ENCODE measurements around the gene SULT1C3.
"Not testable (repeated sequence)": the region's sequence is repeated elsewhere in the genome, so short reads cannot be mapped to it uniquely, and the experiment has no call there.

SULT1C3 gene

GRCh38 chr2:108244667-108245414 is 5.1 kb downstream of the SULT1C3 start:
- DNase-seq (ENCODE audit: low read depth) = no peak

GRCh38 chr2:108253106-108253505 is 13.3 kb downstream of the SULT1C3 start:
- DNase-seq (ENCODE audit: low read depth) = no peak

- no peak for DNase-seq (ENCODE audit: low read depth)
Observed at GRCh38 chr2:108257757-108258331, 18.1 kb downstream of the SULT1C3 start.

- no peak for DNase-seq (ENCODE audit: low read depth)
Observed at GRCh38 chr2:108260773-108261172, 21.0 kb downstream of the SULT1C3 start.

- DNase-seq (ENCODE audit: low read depth) = no peak
Observed at GRCh38 chr2:108262036-108262435, 22.3 kb downstream of the SULT1C3 start.

- DNase-seq (ENCODE audit: low read depth) = no peak
Observed at GRCh38 chr2:108263401-108263800, 23.6 kb downstream of the SULT1C3 start.

- no peak for DNase-seq (ENCODE audit: low read depth)
Observed at GRCh38 chr2:108266218-108266617, 26.4 kb downstream of the SULT1C3 start.

GRCh38 chr2:108267101-108267500 is 27.3 kb downstream of the SULT1C3 start:
- DNase-seq (ENCODE audit: low read depth) = no peak

- no peak for DNase-seq (ENCODE audit: low read depth)
Observed at GRCh38 chr2:108268001-108268400, 28.2 kb downstream of the SULT1C3 start.

GRCh38 chr2:108270346-108270745 is 30.6 kb downstream of the SULT1C3 start:
- no peak for DNase-seq (ENCODE audit: low read depth)

- no peak for DNase-seq (ENCODE audit: low read depth)
Observed at GRCh38 chr2:108270768-108271506, 31.2 kb downstream of the SULT1C3 start.

- no peak for DNase-seq (ENCODE audit: low read depth)
Observed at GRCh38 chr2:108271691-108272253, 32.0 kb downstream of the SULT1C3 start.

GRCh38 chr2:108278631-108279030 is 38.9 kb downstream of the SULT1C3 start:
- DNase-seq (ENCODE audit: low read depth) = no peak

GRCh38 chr2:108279468-108279867 is 39.7 kb downstream of the SULT1C3 start:
- DNase-seq (ENCODE audit: low read depth) = no peak

GRCh38 chr2:108280466-108280865 is 40.7 kb downstream of the SULT1C3 start:
- no peak for DNase-seq (ENCODE audit: low read depth)

GRCh38 chr2:108284566-108284965 is 44.8 kb downstream of the SULT1C3 start:
- not testable (repeated sequence) for DNase-seq (ENCODE audit: low read depth)

GRCh38 chr2:108285616-108286015 is 45.8 kb downstream of the SULT1C3 start:
- DNase-seq (ENCODE audit: low read depth) = no peak

GRCh38 chr2:108287169-108287568 is 47.4 kb downstream of the SULT1C3 start:
- DNase-seq (ENCODE audit: low read depth) = no peak

GRCh38 chr2:108288534-108289106 is 48.9 kb downstream of the SULT1C3 start, which contains the start of gene SULT1C2:
TSS of gene SULT1C2 (plus strand) at chr2:108288895. CDS start at chr2:108293668, 4,773 bp downstream.
- DNase-seq (ENCODE audit: low read depth) = no peak

- DNase-seq (ENCODE audit: low read depth) = no peak
Observed at GRCh38 chr2:108293850-108294249, 54.1 kb downstream of the SULT1C3 start.

- DNase-seq (ENCODE audit: low read depth) = no peak
Observed at GRCh38 chr2:108297436-108298141, 57.8 kb downstream of the SULT1C3 start.

- DNase-seq (ENCODE audit: low read depth) = no peak
Observed at GRCh38 chr2:108301558-108301957, 61.8 kb downstream of the SULT1C3 start.
